Natural killer cell (primary cell): ENCODE results near the gene KSR1. TPM values are rescaled to one million over a fixed set of nuclear protein-coding genes. Genes with fewer than 3 reads are reported as not detected.
A peak's percentile ranks its signal among the peaks of the same experiment; 100 is the strongest.

Experiments used
- ATAC-seq, 3 donors: fragments of 150-1000 bp in 2 of 3; fragments of 200-7000 bp in 1 of 3; cut with Tn5 transposase; 1 replicate in 1 of 3; 2 replicates in 2 of 3; pipeline ENCODE4 v1.10.0; 2021; ENCODE audit warnings: mild to moderate bottlenecking in 2 of 3, moderate library complexity in 2 of 3
- DNase-seq, 2 donors: peaks; one replicate each; pipeline versions ENCODE4 v3.0.0 to v3.0.0-alpha.2; 2013 to 2021; ENCODE audit warnings: mixed read lengths in 1 of 2
- H3K27ac ChIP-seq: one replicate; pipeline ENCODE4 v1.5.1; 2013; ENCODE audit warnings: mild to moderate bottlenecking, low read length
- H3K27me3 ChIP-seq: one replicate; pipeline ENCODE4 v1.6.1; 2013; ENCODE audit warnings: low read length; ENCODE audit not compliant: control insufficient read depth, insufficient read depth
- H3K36me3 ChIP-seq: one replicate; pipeline ENCODE4 v1.6.1; 2013; ENCODE audit warnings: low read length; ENCODE audit not compliant: control insufficient read depth, insufficient read depth
- H3K4me1 ChIP-seq: one replicate; pipeline ENCODE4 v1.6.1; 2013; ENCODE audit warnings: low read length; ENCODE audit not compliant: control insufficient read depth, insufficient read depth
- H3K4me3 ChIP-seq: one replicate; pipeline ENCODE4 v1.5.1; 2013; ENCODE audit warnings: low read length
- H3K9me3 ChIP-seq: one replicate; pipeline ENCODE4 v1.6.1; 2013; ENCODE audit warnings: low read length; ENCODE audit not compliant: control insufficient read depth, insufficient read depth
- H3K27ac Mint-ChIP-seq, 2 donors: one replicate each; pipeline ENCODE4 v1.8.0; 2022; ENCODE audit warnings: mild to moderate bottlenecking in 2 of 2, mixed read lengths in 2 of 2, moderate library complexity in 1 of 2
- H3K27me3 Mint-ChIP-seq, 2 donors: one replicate each; pipeline ENCODE4 v1.8.0; 2022; ENCODE audit warnings: low read depth in 2 of 2, mixed read lengths in 2 of 2
- H3K36me3 Mint-ChIP-seq: one replicate; pipeline ENCODE4 v1.8.0; 2022; ENCODE audit warnings: mixed read lengths
- H3K4me1 Mint-ChIP-seq, 2 donors: one replicate each; pipeline ENCODE4 v1.8.0; 2022; ENCODE audit warnings: mixed read lengths in 2 of 2
- H3K4me3 Mint-ChIP-seq: one replicate; pipeline ENCODE4 v1.8.0; 2022; ENCODE audit warnings: mild to moderate bottlenecking, moderate library complexity, mixed read lengths
- H3K9me3 Mint-ChIP-seq, 2 donors: one replicate each; pipeline ENCODE4 v1.8.0; 2022; ENCODE audit warnings: mixed read lengths in 2 of 2
- CTCF ChIP-seq: fragments of 200-600 bp; IDR thresholded peaks from one replicate; pipeline ENCODE4 v1.8.0; 2022; ENCODE audit warnings: antibody characterized with exemption
- WGBS: methylation state at CpG from one replicate; pipeline ENCODE4 v1.1.7; 2013; ENCODE audit warnings: missing lambda C conversion rate; ENCODE audit not compliant: insufficient coverage; 5-methylcytosine and 5-hydroxymethylcytosine counted together
- intact Hi-C: fragments of 100-400 bp; cut with micrococcal nuclease; formaldehyde crosslinking; loops from one replicate; pipeline ENCODE4 v1.14.2; 2022
- total RNA-seq, 4 donors: library from RNA; stranded (reverse); fragments of 120-200 nt in 1 of 4; gene quantifications; one replicate each; pipeline versions ENCODE4 v1.2.3 to v1.2.4, GENCODE V29; 2013 to 2022

Gene KSR1
- total RNA-seq, 3 donors from 2014 or later (not counting 1 experiment from before 2014, with no cell fraction given): 46.4 to 63.1 (median 59.2) TPM

GRCh38 chr17:27456681-27457359, 572 bp downstream of the KSR1 start:
- H3K27me3 ChIP-seq: no peaks in the 10 kb centered on the region
- no peaks in the 10 kb centered on the region for H3K27me3 Mint-ChIP-seq
- peak overlapping the region; percentile 98 for H3K4me3 Mint-ChIP-seq
- ATAC-seq (peak in 2 of 3 donors; percentile 28 to 45), DNase-seq (peak in 1 of 2 donors; percentile 43)
- H3K4me1 Mint-ChIP-seq: peaks cover 13 to 24% of the 10 kb centered on the region in 2 donors
- H3K4me3 ChIP-seq: peak overlapping the region; percentile 66
- TF ChIP-seq CTCF: no peak
- no peaks in the 10 kb centered on the region for H3K9me3 ChIP-seq
- under 1% methylated on average over 57 of the region's 57 CpGs for WGBS
- peaks cover 38% of the 10 kb centered on the region for H3K4me1 ChIP-seq
- intact Hi-C loops: loop anchor here (1.0 to 5.0 kb wide), 4 partner anchors 16 to 144 kb away; no protein-coding TSS in a partner anchor
- peak overlapping the region; percentile 62 to 82 for H3K27ac Mint-ChIP-seq
- no peaks in the 10 kb centered on the region for H3K9me3 Mint-ChIP-seq
- H3K36me3 Mint-ChIP-seq: no peaks in the 10 kb centered on the region
- H3K36me3 ChIP-seq: no peaks in the 10 kb centered on the region
- H3K27ac ChIP-seq: no peak overlapping the region

- Mint-ChIP-seq H3K4me3 (peak overlapping the region; percentile 98), H3K27ac (peak overlapping the region; percentile 62 to 82), H3K27me3 (no peaks in the 10 kb centered on the region), H3K4me1 (peaks cover 13 to 28% of the 10 kb centered on the region in 2 donors), H3K9me3 (no peaks in the 10 kb centered on the region), H3K36me3 (no peaks in the 10 kb centered on the region)
- peaks cover 38% of the 10 kb centered on the region for H3K4me1 ChIP-seq
- H3K36me3 ChIP-seq: no peaks in the 10 kb centered on the region
- no peak overlapping the region for H3K27ac ChIP-seq
- H3K9me3 ChIP-seq: no peaks in the 10 kb centered on the region
- no peak for ATAC-seq
- no peaks in the 10 kb centered on the region for H3K27me3 ChIP-seq
- H3K4me3 ChIP-seq: peak overlapping the region; percentile 66
- intact Hi-C loops: loop anchor here (1.0 to 5.0 kb wide), 4 partner anchors 16 to 143 kb away; no protein-coding TSS in a partner anchor
- TF ChIP-seq CTCF: no peak
- DNase-seq: no peak
- 8% methylated on average over 7 of the region's 8 CpGs for WGBS
These were observed 1.1 kb downstream of the KSR1 start for GRCh38 chr17:27457360-27457715.

GRCh38 chr17:27457731-27458523, 1.7 kb downstream of the KSR1 start:
- H3K27ac Mint-ChIP-seq: peak overlapping the region; percentile 62 to 82
- 77% methylated on average over 12 of the region's 14 CpGs for WGBS
- H3K4me1 ChIP-seq: peaks cover 38% of the 10 kb centered on the region
- no peak for TF ChIP-seq CTCF
- H3K4me3 ChIP-seq: peak overlapping the region; percentile 66
- no peaks in the 10 kb centered on the region for H3K36me3 ChIP-seq
- intact Hi-C loops: loop anchor here (1.0 to 5.0 kb wide), 4 partner anchors 15 to 143 kb away; no protein-coding TSS in a partner anchor
- H3K9me3 Mint-ChIP-seq: no peaks in the 10 kb centered on the region
- peaks cover 16 to 31% of the 10 kb centered on the region in 2 donors for H3K4me1 Mint-ChIP-seq
- H3K27ac ChIP-seq: no peak overlapping the region
- H3K36me3 Mint-ChIP-seq: no peaks in the 10 kb centered on the region
- no peaks in the 10 kb centered on the region for H3K27me3 ChIP-seq
- peak overlapping the region; percentile 98 for H3K4me3 Mint-ChIP-seq
- H3K27me3 Mint-ChIP-seq: no peaks in the 10 kb centered on the region
- DNase-seq (peak in 1 of 2 donors; percentile 17), ATAC-seq (no peak)
- no peaks in the 10 kb centered on the region for H3K9me3 ChIP-seq
